CD4-positive, alpha-beta T cell treated with Interleukin-12 subunit alpha and Interleukin-12 subunit beta, for 1 hour (primary cell): ENCODE results near the gene KRT20.
"Not testable (repeated sequence)": the region's sequence is repeated elsewhere in the genome, so short reads cannot be mapped to it uniquely, and the experiment has no call there.

Source experiments
- DNase-seq: peaks from one replicate; pipeline ENCODE4 v3.0.0-alpha.2; 2020

KRT20 gene

GRCh38 chr17:40884708-40885512 is at the start of gene KRT20:
Gene KRT20 (minus strand): TSS chr17:40885242. CDS start chr17:40885185, 57 bp downstream.
- no peak for DNase-seq

- DNase-seq = no peak
These were observed 47.6 kb upstream of the KRT20 start for GRCh38 chr17:40932608-40933007.

- DNase-seq = no peak
These were observed 46.3 kb upstream of the KRT20 start for GRCh38 chr17:40931311-40931710.

- DNase-seq = no peak
These were observed 41.3 kb upstream of the KRT20 start for GRCh38 chr17:40926341-40926740.

GRCh38 chr17:40922239-40922638 is 37.2 kb upstream of the KRT20 start:
- DNase-seq = no peak

- no peak for DNase-seq
These were observed 36.0 kb upstream of the KRT20 start for GRCh38 chr17:40921026-40921425.

GRCh38 chr17:40917116-40917515 is 32.1 kb upstream of the KRT20 start:
- DNase-seq = not testable (repeated sequence)

GRCh38 chr17:40916366-40916765 is 31.3 kb upstream of the KRT20 start:
- DNase-seq = no peak

- no peak for DNase-seq
These were observed 30.7 kb upstream of the KRT20 start for GRCh38 chr17:40915721-40916256.

- no peak for DNase-seq
These were observed 30.2 kb upstream of the KRT20 start for GRCh38 chr17:40915199-40915661.

GRCh38 chr17:40914075-40914855 is 29.2 kb upstream of the KRT20 start:
- DNase-seq = no peak

- DNase-seq = no peak
These were observed 27.6 kb upstream of the KRT20 start for GRCh38 chr17:40912486-40913210.

GRCh38 chr17:40910441-40910841 is 25.4 kb upstream of the KRT20 start:
- no peak for DNase-seq

- no peak for DNase-seq
These were observed 24.7 kb upstream of the KRT20 start for GRCh38 chr17:40909755-40910154.

GRCh38 chr17:40909351-40909750 is 24.3 kb upstream of the KRT20 start:
- peak; percentile 76 for DNase-seq

- DNase-seq = no peak
These were observed 21.6 kb upstream of the KRT20 start for GRCh38 chr17:40906613-40907012.

GRCh38 chr17:40905370-40905769 is 20.3 kb upstream of the KRT20 start:
- DNase-seq = no peak

- DNase-seq = no peak
These were observed 18.2 kb upstream of the KRT20 start for GRCh38 chr17:40903129-40903847.

- no peak for DNase-seq
These were observed 17.5 kb upstream of the KRT20 start for GRCh38 chr17:40902498-40902897.

GRCh38 chr17:40901981-40902474 is 17.0 kb upstream of the KRT20 start:
- no peak for DNase-seq

GRCh38 chr17:40900809-40901356 is 15.8 kb upstream of the KRT20 start:
- no peak for DNase-seq

- DNase-seq = no peak
These were observed 11.9 kb upstream of the KRT20 start for GRCh38 chr17:40896916-40897455.
